Neural progenitor cell (in vitro differentiated cells): ENCODE results near the gene USP25. TPM values are rescaled to one million over a fixed set of nuclear protein-coding genes. Genes with fewer than 3 reads are reported as not detected.

Experiments used
- DNase-seq: peaks from one replicate; pipeline ENCODE4 v3.0.0-alpha.2; 2016; ENCODE audit warnings: low spot score
- H2AFZ ChIP-seq: fragments of 200-600 bp; sonication (generic); replicated peaks from 2 replicates; pipeline ENCODE4 v1.6.1; 2016; ENCODE audit warnings: antibody characterized with exemption
- H3F3A ChIP-seq: fragments of 200-600 bp; sonication (generic); 2 replicates; pipeline ENCODE4 v1.6.1; 2016; ENCODE audit warnings: antibody characterized with exemption, low read depth
- H3K27ac ChIP-seq: fragments of 200-600 bp; sonication (generic); 2 replicates; pipeline ENCODE4 v1.5.1; 2016; ENCODE audit warnings: mild to moderate bottlenecking
- H3K27me3 ChIP-seq: fragments of 200-600 bp; sonication (generic); 2 replicates; pipeline ENCODE4 v1.6.1; 2016; ENCODE audit warnings: mild to moderate bottlenecking, moderate library complexity
- H3K36me3 ChIP-seq: fragments of 200-600 bp; sonication (generic); 2 replicates; pipeline ENCODE4 v1.5.1; 2016
- H3K4me1 ChIP-seq: fragments of 200-600 bp; sonication (generic); 2 replicates; pipeline ENCODE4 v1.6.1; 2016; ENCODE audit warnings: mixed run types
- H3K4me2 ChIP-seq: fragments of 200-600 bp; sonication (generic); 2 replicates; pipeline ENCODE4 v1.6.1; 2016
- H3K4me3 ChIP-seq: fragments of 200-600 bp; sonication (generic); 2 replicates; pipeline ENCODE4 v1.5.1; 2016
- H3K79me2 ChIP-seq: fragments of 200-600 bp; sonication (generic); 2 replicates; pipeline ENCODE4 v1.6.1; 2016; ENCODE audit warnings: low read depth
- H3K9ac ChIP-seq: fragments of 200-600 bp; sonication (generic); 2 replicates; pipeline ENCODE4 v1.6.1; 2016
- H3K9me3 ChIP-seq: fragments of 200-600 bp; sonication (generic); 2 replicates; pipeline ENCODE4 v1.5.1; 2016; ENCODE audit warnings: low read depth
- H4K20me1 ChIP-seq: fragments of 200-600 bp; sonication (generic); 2 replicates; pipeline ENCODE4 v1.6.1; 2016; ENCODE audit warnings: low read depth
- H3K27ac Mint-ChIP-seq: 3 replicates; pipeline ENCODE4 v1.8.0; 2021; ENCODE audit warnings: mixed read lengths
- H3K27me3 Mint-ChIP-seq: 2 replicates; pipeline ENCODE4 v1.8.0; 2022; ENCODE audit warnings: low read depth, mild to moderate bottlenecking, inconsistent platforms, moderate library complexity, mixed read lengths; ENCODE audit not compliant: insufficient read depth
- H3K36me3 Mint-ChIP-seq: 3 replicates; pipeline ENCODE4 v1.8.0; 2021; ENCODE audit warnings: mixed read lengths
- H3K4me1 Mint-ChIP-seq: 3 replicates; pipeline ENCODE4 v1.8.0; 2021; ENCODE audit warnings: mixed read lengths
- H3K4me3 Mint-ChIP-seq: 3 replicates; pipeline ENCODE4 v1.8.0; 2021; ENCODE audit warnings: mild to moderate bottlenecking, moderate library complexity, mixed read lengths
- H3K9me3 Mint-ChIP-seq: 3 replicates; pipeline ENCODE4 v1.8.0; 2020; ENCODE audit warnings: mixed read lengths
- EZH2 ChIP-seq: fragments of 200-600 bp; sonication (generic); IDR thresholded peaks from 2 replicates; pipeline ENCODE4 v1.6.1; 2017; ENCODE audit warnings: antibody characterized with exemption, mild to moderate bottlenecking, moderate library complexity
- EZH2phosphoT487 ChIP-seq: fragments of 200-600 bp; sonication (generic); IDR thresholded peaks from 2 replicates; pipeline ENCODE4 v1.6.1; 2017; ENCODE audit warnings: antibody characterized with exemption
- total RNA-seq: library from RNA; depleted of rRNA; stranded (reverse); fragments of >200 nt; gene quantifications from 2 replicates; pipeline ENCODE4 v1.2.3, GENCODE V29; 2015; ENCODE audit warnings: low replicate concordance
- TF ChIP-seq, protein P1 (sequence below): fragments of 200-600 bp; sonication (generic); IDR thresholded peaks from 2 replicates; pipeline ENCODE4 v1.5.1; 2017; ENCODE audit warnings: antibody characterized with exemption, mild to moderate bottlenecking

Gene USP25
- total RNA-seq, 1 donor from 2014 or later = 36.4 TPM

DNA sequence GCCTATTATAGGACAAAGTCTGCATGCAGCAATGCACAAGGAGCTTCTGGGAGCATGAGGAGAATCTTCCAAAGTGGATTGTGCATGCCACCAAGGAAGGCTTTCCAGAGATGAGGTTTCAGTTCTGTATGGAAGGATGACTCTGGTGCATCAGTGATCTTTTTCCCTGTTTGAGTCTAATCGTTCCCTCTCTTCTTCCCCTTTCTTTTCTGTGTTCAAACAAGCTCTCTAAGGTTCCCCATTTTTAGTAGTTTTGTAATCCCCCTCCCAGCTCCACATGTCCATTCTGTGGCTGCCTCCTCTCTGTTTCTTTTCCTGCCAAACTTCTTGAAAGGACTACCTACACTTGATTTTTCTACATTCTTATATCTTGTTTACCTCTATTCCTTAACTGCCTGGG, 43.3 kb upstream of the USP25 start:
- no peak for DNase-seq
- Histone ChIP-seq H3F3A (no peaks in the 10 kb centered on the region), H3K4me3 (no peak overlapping the region), H3K4me2 (no peak overlapping the region), H3K9me3 (no peaks in the 10 kb centered on the region), H3K4me1 (no peaks in the 10 kb centered on the region), H3K27ac (no peak overlapping the region), H4K20me1 (no peaks in the 10 kb centered on the region), H2AFZ (no peak overlapping the region), H3K79me2 (no peaks in the 10 kb centered on the region), H3K27me3 (no peaks in the 10 kb centered on the region), H3K36me3 (no peaks in the 10 kb centered on the region), H3K9ac (no peak overlapping the region)
- H3K4me1 Mint-ChIP-seq = no peaks in the 10 kb centered on the region
- H3K36me3 Mint-ChIP-seq = no peaks in the 10 kb centered on the region
- H3K4me3 Mint-ChIP-seq = no peak overlapping the region
- H3K27me3 Mint-ChIP-seq = peaks cover 3% of the 10 kb centered on the region
- no peaks in the 10 kb centered on the region for H3K9me3 Mint-ChIP-seq
- H3K27ac Mint-ChIP-seq = no peak overlapping the region
- TF ChIP-seq EZH2 = no peak
- TF ChIP-seq, protein P1, sequence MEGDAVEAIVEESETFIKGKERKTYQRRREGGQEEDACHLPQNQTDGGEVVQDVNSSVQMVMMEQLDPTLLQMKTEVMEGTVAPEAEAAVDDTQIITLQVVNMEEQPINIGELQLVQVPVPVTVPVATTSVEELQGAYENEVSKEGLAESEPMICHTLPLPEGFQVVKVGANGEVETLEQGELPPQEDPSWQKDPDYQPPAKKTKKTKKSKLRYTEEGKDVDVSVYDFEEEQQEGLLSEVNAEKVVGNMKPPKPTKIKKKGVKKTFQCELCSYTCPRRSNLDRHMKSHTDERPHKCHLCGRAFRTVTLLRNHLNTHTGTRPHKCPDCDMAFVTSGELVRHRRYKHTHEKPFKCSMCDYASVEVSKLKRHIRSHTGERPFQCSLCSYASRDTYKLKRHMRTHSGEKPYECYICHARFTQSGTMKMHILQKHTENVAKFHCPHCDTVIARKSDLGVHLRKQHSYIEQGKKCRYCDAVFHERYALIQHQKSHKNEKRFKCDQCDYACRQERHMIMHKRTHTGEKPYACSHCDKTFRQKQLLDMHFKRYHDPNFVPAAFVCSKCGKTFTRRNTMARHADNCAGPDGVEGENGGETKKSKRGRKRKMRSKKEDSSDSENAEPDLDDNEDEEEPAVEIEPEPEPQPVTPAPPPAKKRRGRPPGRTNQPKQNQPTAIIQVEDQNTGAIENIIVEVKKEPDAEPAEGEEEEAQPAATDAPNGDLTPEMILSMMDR = no peak
- no peak for TF ChIP-seq EZH2phosphoT487

DNA sequence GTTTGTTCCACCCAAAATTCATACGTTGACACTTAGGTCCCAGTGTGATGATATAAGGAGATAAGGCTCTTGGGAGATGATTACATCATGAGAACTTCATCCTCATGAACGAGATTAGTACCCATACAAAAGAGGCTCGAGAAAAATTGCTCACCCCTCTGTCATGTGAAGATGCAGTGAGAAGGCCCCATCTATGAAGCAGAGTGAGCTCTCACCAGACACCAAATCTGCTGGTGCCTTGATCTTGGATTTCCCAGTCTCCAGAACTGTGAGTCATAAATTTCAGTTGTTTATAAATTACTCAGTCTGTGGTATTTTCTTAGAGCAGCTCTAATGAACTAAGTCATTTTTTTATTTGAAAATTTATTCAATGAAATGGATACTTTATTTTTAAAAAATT, 42.6 kb upstream of the USP25 start:
- Mint-ChIP-seq H3K4me1 (no peaks in the 10 kb centered on the region), H3K36me3 (no peaks in the 10 kb centered on the region), H3K4me3 (no peak overlapping the region), H3K27me3 (peaks cover 3% of the 10 kb centered on the region), H3K27ac (no peak overlapping the region), H3K9me3 (no peaks in the 10 kb centered on the region)
- Histone ChIP-seq H3K9me3 (no peaks in the 10 kb centered on the region), H3K79me2 (no peaks in the 10 kb centered on the region), H3K4me2 (no peak overlapping the region), H3K4me1 (no peaks in the 10 kb centered on the region), H3K27me3 (no peaks in the 10 kb centered on the region), H3K9ac (no peak overlapping the region), H3K36me3 (no peaks in the 10 kb centered on the region), H2AFZ (no peak overlapping the region), H3F3A (no peaks in the 10 kb centered on the region), H4K20me1 (no peaks in the 10 kb centered on the region), H3K4me3 (no peak overlapping the region), H3K27ac (no peak overlapping the region)
- DNase-seq = no peak
- no peak for TF ChIP-seq EZH2
- TF ChIP-seq, protein P1 = no peak
- no peak for TF ChIP-seq EZH2phosphoT487

DNA sequence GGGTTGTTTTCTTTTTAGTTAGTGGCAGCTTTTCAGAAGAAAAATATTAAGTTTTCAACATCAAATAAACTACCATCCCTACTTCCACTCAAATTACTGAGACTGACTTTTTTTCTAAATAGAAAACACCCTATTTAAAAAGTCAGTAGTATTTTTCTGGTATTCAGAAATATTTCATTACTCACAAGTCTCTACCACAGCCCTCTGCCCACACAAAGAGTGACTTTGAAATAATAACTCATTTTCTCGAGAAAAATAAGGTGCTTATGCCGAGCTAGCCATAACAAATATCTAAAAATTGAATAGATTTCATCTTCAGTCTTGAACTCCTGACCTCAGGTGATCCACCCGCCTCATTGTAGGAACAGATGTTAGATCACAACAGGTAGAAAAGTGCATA, 41.8 kb upstream of the USP25 start:
- H3K4me2 ChIP-seq = no peak overlapping the region
- DNase-seq = no peak
- no peak overlapping the region for H3K27ac Mint-ChIP-seq
- no peaks in the 10 kb centered on the region for H3K79me2 ChIP-seq
- H3K27ac ChIP-seq = no peak overlapping the region
- no peaks in the 10 kb centered on the region for H3K9me3 Mint-ChIP-seq
- H3K27me3 ChIP-seq = no peaks in the 10 kb centered on the region
- no peaks in the 10 kb centered on the region for H3K4me1 Mint-ChIP-seq
- H4K20me1 ChIP-seq = no peaks in the 10 kb centered on the region
- no peak overlapping the region for H3K4me3 ChIP-seq
- H3K4me1 ChIP-seq = no peaks in the 10 kb centered on the region
- H3K9me3 ChIP-seq = no peaks in the 10 kb centered on the region
- H3K4me3 Mint-ChIP-seq = no peak overlapping the region
- H3F3A ChIP-seq = no peaks in the 10 kb centered on the region
- peaks cover 3% of the 10 kb centered on the region for H3K27me3 Mint-ChIP-seq
- H3K36me3 Mint-ChIP-seq = no peaks in the 10 kb centered on the region
- TF ChIP-seq EZH2phosphoT487 = no peak
- TF ChIP-seq, protein P1 = no peak
- TF ChIP-seq EZH2 = no peak
- no peaks in the 10 kb centered on the region for H3K36me3 ChIP-seq
- H2AFZ ChIP-seq = no peak overlapping the region
- H3K9ac ChIP-seq = no peak overlapping the region
